ENCODE measurements around the gene GOLT1B.
A peak's percentile ranks its signal among the peaks of the same experiment; 100 is the strongest.
"Not testable (repeated sequence)": the region's sequence is repeated elsewhere in the genome, so short reads cannot be mapped to it uniquely, and the experiment has no call there.

Gene GOLT1B, protein sequence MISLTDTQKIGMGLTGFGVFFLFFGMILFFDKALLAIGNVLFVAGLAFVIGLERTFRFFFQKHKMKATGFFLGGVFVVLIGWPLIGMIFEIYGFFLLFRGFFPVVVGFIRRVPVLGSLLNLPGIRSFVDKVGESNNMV

DNA sequence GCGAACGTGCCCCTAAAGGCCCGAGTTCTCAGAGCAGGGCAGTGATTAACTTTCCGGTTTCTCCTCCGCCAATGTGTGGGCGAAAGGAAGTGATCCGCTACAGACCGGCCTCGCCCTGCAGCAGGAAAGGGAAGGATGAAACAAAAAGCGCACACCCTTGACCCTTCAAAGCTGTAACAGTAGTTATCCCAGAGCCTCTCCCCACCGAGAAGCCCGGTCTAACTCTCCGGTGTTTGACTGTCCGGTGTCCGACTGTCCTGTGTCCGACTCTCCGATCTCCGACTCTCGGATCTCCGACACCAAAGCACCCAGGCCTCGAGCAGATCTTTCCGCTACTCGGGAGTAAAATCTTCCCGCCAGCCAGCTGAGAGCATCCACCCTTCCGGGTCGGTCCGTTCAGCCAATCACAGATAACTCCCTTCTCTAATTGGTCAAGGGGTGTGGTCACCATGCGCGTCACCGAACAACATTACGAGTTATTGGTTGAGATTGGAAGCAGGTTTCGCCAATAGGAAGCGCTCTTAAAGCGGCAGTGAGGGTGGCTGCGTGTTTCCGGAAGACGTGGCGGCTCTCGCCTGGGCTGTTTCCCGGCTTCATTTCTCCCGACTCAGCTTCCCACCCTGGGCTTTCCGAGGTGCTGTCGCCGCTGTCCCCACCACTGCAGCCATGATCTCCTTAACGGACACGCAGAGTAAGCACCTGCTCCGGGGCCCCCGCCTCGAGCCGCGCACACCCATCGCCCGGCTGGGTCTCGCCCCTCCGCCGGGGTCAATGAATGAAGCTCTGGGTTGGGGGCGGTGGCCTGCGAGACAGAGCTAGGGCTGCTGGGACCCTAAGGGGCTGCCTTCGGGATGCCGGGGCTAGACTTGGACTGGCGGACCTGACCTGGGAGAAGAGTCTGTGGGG, at the start of gene GOLT1B, which contains the start of gene RECQL:
GOLT1B (plus strand) TSS at position 532 of the 906 bp plus-strand sequence; CDS start at position 667, 135 bp downstream.
RECQL (minus strand) TSS at position 378 of the 906 bp plus-strand sequence. CDS start 2,065 bp downstream, outside the sequence.
- peak; percentile 99 for DNase-seq (ENCODE audit: low spot score)

DNA sequence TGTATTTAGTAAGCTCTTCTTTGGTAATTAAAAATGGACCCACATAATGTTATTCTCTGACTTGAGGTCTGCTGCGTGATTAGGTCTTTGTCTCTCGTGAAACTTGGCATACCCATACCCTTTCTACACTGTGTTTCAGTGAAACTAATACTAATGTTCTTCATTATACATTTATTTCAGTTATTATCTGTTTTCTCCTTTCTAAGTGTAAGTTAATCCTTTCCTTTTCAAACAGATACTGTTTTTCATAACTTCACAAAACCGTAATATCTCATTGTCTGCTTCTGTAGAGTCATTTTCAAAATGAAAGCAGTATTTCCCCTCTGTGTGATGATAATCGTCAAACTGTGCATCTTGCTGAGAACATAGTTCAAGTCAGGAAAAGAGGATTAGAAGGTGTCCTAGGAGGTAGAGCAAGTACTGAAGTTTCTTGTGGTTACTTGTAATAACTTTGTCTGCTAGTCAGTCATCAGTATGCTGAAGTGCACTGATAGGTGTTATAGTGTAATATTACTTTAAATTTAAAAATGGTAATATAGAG, 48.2 kb upstream of the GOLT1B start:
- no peak for DNase-seq (ENCODE audit: low spot score)

DNA sequence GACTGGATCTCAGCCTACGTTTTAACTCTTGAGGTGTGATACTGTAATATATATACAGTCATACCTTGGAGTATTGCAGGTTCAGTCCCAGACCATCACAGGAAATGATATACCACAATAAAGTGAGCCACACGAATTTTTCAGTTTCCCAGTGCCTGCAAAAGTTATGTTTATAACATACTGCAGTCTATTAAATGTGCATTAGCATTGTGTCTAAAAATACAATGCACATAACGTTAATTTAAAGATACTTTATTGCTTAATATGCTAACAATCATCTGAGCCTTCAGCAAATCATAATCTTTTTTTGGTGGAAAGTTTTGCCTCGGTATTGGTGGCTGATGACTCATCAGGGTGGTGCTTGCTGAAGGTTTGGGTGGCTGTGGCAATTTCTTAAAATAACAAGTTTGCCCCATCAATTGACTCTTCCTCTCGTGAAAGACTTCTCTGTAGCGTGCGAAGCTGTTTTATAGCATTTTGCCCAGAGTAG, 45.3 kb upstream of the GOLT1B start:
- DNase-seq (ENCODE audit: low spot score), result no peak

DNA sequence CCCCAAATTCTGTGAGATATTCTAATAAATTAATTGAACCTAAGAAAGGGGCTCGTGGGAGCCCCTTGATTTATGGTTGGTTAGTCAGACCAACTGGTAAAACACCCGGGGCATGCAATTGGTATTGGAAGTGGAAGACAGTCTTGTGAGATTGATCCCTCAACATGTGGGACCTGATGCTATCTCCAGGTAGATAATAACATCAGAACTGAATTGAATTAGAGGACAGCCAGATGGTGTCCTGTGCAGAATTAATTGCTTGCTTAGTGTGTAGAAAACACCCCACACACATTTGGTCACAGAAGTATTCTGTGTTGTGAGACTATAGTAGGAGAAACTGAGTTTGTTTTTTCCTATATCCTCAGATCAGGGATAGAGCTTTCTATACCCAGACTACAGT, 42.1 kb upstream of the GOLT1B start:
- no peak for DNase-seq (ENCODE audit: low spot score)

DNA sequence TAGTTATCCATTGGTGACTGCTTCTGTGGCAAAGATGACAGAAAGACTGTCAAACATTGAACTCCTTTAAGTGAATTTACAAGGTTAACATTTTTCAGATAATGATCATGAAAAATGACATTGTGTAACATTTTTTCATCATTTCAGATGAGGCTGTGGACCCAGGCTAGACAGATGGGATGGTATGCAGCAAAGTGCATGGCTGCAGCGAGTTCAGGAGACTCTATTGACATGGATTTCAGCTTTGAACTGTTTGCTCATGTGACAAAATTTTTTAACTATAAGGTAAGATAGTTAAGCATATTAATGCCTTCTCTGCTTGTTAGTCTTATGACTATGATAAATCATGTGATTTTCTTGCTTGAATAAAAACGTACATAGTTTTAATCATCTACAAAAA, 34.3 kb upstream of the GOLT1B start:
- DNase-seq (ENCODE audit: low spot score), result not testable (repeated sequence)

DNA sequence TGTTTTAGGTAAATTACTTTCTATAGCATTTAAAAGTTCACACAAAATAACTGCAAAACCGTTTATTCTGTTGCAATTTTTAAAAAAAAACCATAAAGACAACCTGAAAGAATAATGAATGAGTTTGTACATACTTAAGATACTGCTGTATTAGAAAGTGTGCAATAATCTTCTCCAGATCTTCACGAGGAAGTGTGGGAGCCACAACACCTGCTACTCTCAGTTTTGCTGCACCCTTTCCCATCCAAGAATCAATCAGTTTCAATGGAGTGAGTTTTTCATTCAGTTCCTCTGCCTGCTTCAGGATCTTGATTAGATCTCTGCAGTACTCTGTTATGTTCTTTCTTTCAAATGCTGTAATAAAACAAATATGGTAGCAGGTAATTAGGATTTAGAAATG, 30.3 kb upstream of the GOLT1B start:
- no peak for DNase-seq (ENCODE audit: low spot score)

DNA sequence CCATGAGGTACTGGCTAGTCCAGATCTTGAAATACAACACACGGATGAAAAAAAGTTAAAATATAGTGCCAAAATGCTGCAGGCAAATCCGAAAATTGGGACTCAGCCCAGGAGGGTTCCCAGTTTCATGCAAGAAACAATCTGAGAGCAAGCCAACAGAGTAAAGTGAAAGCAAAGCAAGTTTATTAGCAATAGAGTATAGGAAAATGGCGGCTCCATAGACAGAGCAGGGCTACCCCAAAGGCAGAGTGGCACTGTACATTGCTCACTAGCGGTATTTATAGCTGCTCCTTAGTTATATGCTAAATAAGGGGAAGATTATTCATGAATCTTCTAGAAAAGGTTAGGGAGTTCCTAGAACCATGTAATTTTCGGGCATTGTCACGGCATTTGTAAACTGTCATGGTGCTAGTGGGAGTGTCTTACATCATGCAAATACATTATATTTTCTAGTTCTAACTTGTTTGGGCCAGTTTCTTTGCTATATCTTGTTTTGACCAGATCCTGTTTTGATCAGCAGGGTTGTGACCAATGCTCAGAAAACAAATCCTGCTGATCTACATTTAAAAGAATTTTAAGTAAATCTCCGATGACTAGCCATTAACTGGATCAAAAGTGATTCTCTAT, 29.3 kb upstream of the GOLT1B start:
- DNase-seq (ENCODE audit: low spot score), result no peak

DNA sequence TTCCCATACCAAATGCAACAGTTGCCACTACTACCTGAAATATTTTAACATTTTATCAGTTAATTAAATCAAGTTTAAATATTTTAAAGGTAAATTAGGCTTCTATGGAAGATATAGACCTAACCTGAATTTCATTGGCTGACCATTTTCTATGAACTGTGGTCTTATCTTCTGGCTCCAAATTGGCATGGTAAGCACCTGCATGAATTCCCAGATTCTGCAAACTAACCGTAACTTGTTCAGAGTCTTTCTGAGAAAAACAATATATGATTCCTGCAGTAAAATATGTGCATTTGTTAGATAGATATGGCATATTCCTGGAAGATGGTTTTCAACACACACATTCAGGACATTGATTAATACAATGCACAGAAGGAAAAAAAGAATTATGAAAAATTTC, 26.0 kb upstream of the GOLT1B start:
- DNase-seq (ENCODE audit: low spot score), result no peak

DNA sequence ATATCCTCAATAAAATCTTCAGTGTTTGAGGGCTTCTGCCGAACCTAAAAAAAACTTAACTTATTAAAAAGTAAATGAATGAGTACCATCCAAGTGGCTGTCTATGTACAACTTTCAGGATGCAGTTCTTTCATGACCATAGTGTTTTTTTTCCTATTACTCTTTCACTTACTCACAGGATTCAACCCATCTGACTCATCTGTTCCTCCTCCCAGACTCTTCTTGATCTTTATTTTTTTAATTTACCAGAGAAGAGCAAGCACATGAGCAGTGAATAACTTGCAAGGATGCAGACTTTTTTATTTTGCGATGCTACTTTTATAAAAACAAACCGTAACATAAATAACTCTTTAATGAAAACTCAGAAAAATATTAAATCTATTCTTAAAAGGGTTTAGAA, 24.6 kb upstream of the GOLT1B start:
- no peak for DNase-seq (ENCODE audit: low spot score)

DNA sequence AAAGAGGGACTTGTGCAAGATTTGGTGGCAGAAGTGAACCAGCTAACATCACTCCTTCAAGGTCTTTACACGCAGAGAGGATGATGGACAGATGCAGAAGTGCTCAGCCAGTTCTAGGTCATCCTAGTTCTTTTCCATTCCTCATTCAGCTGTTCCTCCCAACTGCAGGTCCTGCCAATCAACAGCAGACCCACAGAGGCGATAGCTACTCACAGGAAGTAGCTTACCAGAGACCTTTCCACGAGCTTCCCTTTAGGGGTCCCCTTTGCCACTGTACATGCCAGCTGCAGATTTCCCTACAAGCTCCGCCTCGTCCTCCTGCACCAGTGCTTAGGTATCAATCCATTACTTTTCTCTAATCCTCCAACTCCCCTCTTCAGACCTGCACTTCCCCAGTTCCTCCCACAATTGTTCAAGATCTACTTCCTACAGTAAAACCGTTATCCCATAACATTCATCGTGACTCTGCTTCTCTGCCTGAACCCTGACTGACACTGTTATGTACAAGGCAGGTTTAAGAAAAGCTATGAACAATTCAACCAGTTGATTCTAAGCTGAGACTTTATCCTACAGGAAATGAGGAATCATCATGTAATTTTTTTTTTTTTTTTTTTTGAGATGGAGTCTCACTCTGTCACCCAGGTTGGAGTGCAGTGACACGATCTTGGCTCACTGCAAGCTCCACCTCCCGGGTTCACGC, 22.7 kb upstream of the GOLT1B start:
- no peak for DNase-seq (ENCODE audit: low spot score)

DNA sequence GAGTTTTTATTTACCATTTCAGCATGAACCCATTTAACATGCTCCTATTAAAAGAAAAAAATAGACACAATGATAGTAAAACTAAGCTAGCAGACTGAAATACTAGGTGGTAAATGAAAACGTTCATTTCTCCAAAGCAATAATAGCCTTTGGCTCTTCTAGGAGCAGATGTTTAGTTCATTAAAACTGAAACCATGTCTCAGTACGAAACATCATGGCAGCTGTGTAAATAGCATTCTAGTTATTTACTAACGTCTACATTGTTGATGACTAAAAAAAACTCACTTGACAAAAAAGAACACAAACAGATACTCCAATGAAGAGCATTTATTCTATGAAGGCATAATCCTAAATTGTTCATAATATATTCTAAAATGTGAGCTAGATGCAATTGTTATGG, 18.1 kb upstream of the GOLT1B start:
- DNase-seq (ENCODE audit: low spot score), result no peak

DNA sequence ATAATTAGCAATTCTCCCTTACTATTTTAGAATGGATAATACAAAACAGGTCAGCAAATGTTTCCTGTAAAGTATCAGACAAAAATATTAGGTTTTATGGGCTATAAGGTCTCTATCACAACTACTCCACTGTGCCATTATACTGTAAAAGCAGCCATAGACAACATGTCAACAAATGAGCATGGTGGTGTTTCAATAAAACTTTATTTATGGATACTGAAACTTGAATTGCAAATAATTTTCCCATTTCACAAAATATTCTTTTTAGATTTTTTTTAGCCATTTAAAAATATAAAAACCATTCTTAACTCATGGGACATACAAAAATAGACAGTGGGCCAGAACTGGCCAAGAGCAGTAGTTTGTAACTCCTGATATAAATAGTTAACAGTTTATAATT, 15.6 kb upstream of the GOLT1B start:
- no peak for DNase-seq (ENCODE audit: low spot score)

DNA sequence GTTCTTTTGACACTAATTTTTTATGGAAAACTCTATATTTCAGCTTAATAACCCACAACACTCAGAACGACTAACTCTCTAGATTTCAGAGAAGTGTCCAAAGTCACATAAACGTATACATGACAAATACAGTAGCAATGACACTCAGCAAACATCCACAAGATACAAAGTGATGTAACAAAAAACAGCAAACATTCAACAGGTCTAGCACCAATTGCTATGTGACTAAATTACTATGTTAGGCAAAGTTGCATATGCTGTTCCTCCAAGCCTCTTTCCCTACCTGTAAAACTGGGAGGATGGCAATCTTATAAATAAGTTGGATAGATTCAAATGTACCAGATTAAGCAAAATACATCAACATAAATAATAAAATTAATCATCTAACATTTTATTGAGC, 1.8 kb upstream of the GOLT1B start:
- DNase-seq (ENCODE audit: low spot score), result no peak

DNA sequence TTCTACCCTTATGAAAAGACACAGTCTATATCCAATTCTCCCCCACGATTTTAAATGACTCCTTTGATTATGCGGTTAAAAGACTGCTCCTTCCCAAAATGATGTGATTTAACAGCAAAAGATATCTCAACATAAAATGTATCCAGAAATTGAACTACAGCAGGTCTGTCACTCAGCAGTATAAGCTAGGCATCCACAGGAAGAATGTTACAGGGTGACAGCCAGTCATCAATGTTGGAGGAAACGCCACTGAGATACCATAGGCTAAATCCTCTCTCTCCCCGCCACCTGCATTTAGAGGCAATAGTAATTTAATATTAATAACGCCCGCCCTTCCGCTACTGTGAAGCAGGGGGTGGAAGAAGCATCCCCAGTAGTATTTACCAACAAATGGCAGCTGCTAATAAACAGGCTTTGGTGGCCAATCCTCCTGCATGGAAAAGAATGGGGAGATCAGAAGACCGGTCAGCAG, 767 bp upstream of the GOLT1B start:
- no peak for DNase-seq (ENCODE audit: low spot score)

DNA sequence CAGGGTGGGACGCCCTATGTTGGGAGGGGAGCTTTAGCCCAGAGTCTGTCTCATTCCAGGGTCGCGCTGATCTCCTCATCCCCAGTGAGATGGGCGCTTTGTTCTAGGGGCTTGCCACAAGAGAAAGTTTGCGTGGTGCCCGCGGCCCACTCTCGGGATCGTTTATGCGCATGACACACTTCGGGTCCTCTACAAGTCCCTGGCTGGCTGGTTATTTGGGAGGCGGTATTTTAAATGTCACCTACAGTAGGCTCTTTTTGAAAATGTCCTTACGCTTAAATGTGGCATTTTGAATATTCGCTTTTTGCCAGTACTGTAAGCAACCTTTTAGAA, 541 bp downstream of the GOLT1B start:
- DNase-seq (ENCODE audit: low spot score), result peak; percentile 14

DNA sequence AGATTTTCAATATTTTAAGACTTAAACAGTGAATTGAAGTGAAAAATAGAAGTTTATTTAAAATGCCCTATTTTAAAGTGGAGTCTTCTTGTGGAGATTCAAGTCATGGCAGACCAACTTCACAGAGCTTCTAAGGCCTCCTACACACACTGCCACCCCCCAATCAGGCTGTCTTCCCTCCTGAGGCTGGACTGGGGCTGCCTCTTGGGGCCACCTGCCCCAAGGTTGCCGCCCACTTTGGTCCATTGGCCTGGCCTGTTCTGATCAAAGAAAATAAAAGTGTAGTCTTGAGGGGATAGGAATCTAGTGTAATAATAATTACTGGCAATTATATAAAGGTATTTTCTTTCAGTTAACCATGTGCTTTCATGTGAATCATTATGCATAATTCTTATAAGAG, 1.3 kb downstream of the GOLT1B start:
- DNase-seq (ENCODE audit: low spot score), result no peak

DNA sequence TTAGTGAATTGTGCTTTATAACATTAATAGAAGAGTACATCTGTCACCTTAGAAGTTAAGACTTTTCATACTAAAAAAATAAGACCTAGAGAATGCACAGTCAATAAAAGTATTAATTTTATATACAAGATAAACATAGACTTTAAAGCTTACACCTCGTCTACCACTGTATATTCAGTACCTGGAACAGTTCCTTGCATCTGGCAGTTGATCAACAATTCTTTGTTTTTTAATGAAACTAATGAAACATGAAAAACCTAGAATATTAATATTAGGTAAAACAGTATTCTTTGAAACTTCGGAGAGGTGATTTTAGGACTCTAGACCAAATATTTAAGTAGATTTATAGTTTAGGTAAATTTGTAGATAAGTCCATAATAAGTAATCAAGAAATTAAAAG, 4.3 kb downstream of the GOLT1B start:
- DNase-seq (ENCODE audit: low spot score), result no peak

DNA sequence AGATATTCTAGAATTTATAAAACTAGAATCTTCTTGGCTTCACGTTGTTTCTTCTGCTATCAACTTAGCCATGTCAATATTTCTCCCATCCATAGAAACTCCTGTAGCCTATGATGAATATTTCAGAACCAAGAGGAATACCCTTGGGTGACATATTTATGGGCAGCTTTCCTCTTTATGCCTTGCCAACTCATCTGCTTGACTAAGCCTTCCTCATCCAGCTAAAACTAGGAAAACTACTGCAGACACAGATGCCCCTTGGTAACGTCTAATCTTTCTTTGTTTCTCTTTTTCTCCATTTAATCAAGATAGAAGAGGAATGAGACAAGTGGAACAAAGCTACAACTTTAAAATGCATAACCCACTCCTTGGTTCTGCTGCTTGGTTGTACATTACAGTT, 6.3 kb downstream of the GOLT1B start:
- DNase-seq (ENCODE audit: low spot score), result no peak

DNA sequence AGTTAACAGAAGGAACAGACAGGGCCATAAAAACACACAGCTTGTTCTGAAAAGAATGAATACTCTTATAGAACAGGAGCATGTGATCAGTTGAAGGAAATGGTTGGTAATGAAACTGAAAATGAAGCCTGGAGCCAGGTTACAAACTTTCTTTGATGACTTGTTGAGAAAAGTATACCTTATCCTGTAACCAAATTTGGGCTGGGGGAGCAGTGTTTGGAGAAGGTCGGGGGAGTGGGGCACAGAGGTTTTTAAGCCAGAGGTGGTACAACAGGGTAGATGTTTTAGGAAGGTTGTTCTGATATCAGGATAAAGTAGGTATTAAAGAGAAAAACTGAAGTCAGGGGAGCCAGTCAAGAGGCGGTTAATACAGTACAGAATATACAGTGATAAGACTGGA, 8.2 kb downstream of the GOLT1B start:
- DNase-seq (ENCODE audit: low spot score), result no peak

DNA sequence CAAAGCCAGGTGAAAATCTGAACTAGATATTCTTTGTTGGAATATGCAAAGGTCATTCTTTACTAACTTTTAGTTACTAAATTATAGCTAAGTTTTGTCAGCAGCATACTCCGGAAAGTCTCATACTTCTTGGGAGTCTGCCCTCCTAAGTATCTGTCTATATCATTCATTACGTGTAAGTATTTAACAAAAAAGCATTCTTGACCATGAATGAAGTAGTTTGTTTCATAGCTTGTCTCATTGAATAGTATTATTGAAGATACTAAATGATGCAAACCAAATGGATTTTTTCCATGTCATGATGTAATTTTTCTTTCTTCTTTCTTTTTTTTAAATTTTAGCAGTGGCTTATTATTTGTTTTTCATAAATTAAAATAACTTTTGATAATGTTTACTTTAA, 14.7 kb downstream of the GOLT1B start:
- DNase-seq (ENCODE audit: low spot score), result no peak

DNA sequence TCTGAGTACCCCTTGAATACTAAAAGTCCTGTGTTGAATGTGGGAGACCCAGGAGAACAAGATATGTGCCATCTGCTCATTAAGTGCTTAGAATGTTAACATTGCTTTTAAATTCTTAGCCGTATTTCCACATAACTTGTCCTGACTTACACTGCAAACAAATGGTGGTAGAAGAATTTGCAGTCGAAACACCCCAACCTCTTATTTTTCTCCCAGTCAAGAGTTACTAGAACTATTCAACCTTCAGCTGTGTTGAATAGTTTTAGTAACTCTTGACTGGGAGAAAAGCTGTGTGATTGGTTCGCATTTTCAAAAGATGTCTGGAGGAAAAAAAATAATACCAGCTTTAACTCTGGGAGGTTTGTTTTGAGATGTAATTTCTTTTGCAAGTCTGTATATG, 16.9 kb downstream of the GOLT1B start:
- no peak for DNase-seq (ENCODE audit: low spot score)

DNA sequence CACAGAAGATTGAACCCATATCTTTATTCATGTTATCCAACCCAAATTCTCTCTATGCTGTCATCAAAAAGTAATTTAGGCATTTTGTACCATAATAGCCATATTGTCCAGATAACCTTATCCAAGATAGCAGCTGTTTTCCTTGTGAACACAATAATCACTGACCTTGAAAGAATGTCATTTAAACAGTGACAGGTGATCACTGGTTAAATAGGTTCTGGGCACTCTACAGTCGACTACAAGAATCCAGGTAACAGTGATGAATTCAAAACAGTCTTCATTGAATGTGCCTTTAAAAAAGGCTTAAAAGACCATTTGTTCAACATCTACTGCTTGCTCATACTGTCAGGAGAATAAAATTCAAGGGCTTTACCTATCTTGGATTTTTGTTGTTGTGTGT, 20.0 kb downstream of the GOLT1B start:
- no peak for DNase-seq (ENCODE audit: low spot score)

Measured in LoVo (cell line).